ENCODE results near the gene ZNF485. TPM values are rescaled to one million over a fixed set of nuclear protein-coding genes. Genes with fewer than 3 reads are reported as not detected.

ZNF485 gene
- total RNA-seq, 4 donors from 2014 or later = 2.2 to 13.1 (median 5.8) TPM

- TF ChIP-seq CTCF (IDR thresholded peaks at IDR 0.05) = no peak
- ATAC-seq (ENCODE audit: low FRiP score) = no peak
- no peak for DNase-seq (ENCODE audit: low spot score)
Measured at GRCh38 chr10:43666552-43666951, 60.3 kb downstream of the ZNF485 start.

- ATAC-seq (ENCODE audit: low FRiP score) = no peak
- no peak for DNase-seq (ENCODE audit: low spot score)
- no peak for TF ChIP-seq CTCF (IDR thresholded peaks at IDR 0.05)
Measured at GRCh38 chr10:43667317-43667731, 61.1 kb downstream of the ZNF485 start.

Other genes with a start within 250 kb of the ZNF485 start
- not detected for gene FXYD4, start 234.8 kb upstream of the ZNF485 start, total RNA-seq
- gene HNRNPF, start 197.3 kb upstream of the ZNF485 start, total RNA-seq = 100 to 1,000 TPM; 140 to 345 (median 164) TPM
- 1 to 10 TPM; 3.7 to 9.2 (median 6.8) TPM for gene ZNF487, start 169.3 kb upstream of the ZNF485 start, total RNA-seq
- 1 to 10 TPM; 1.3 to 5.3 (median 4.1) TPM for gene ZNF239, start 31.8 kb upstream of the ZNF485 start, total RNA-seq
- 10 to 100 TPM; 29.7 to 48.1 (median 35.3) TPM for gene ZNF32, start 42.4 kb downstream of the ZNF485 start, total RNA-seq